ENCODE results near the gene FADS6. TPM values are rescaled to one million over a fixed set of nuclear protein-coding genes. Genes with fewer than 3 reads are reported as not detected.

FADS6 gene
- total and polyA plus RNA-seq, 7 donors: 0.01 TPM; not detected in 6

GRCh38 chr17:74860872-74861661, 32.4 kb downstream of the FADS6 start:
- intact Hi-C loops (cut with DNase I): no loop called here
- Histone ChIP-seq H3K36me3 (ENCODE audit: insufficient read depth in 1 of 2, low read depth in 1 of 2) (no peaks in the 10 kb centered on the region), H3K27ac (no peak overlapping the region), H3K9me3 (no peaks in the 10 kb centered on the region), H3K4me3 (peak overlapping the region; percentile 56), H3K27me3 (ENCODE audit: insufficient read depth in 3 of 3, low read length in 2 of 3) (peaks cover 3 to 53% (median 25%) of the 10 kb centered on the region in 3 donors), H3K4me1 (peaks cover 18% of the 10 kb centered on the region)
- TF ChIP-seq CTCF (IDR thresholded peaks at IDR 0.05): no peak
- DNase-seq (no peak), ATAC-seq (no peak)
- WGBS, 3 donors: 1 to 3% (median 2%) methylated on average over 42 to 96 of the region's 96 CpGs

GRCh38 chr17:74860229-74860871, 33.1 kb downstream of the FADS6 start:
- DNase-seq (no peak), ATAC-seq (no peak)
- peak overlapping the region; percentile 56 for H3K4me3 ChIP-seq
- no peak for TF ChIP-seq CTCF (IDR thresholded peaks at IDR 0.05)
- no peaks in the 10 kb centered on the region for H3K9me3 ChIP-seq
- H3K27ac ChIP-seq: no peak overlapping the region
- H3K4me1 ChIP-seq: peaks cover 18% of the 10 kb centered on the region
- WGBS, 3 donors: 3 to 4% (median 3%) methylated on average over 37 to 44 of the region's 44 CpGs
- peaks cover 3 to 54% (median 25%) of the 10 kb centered on the region in 3 donors for H3K27me3 ChIP-seq (ENCODE audit: insufficient read depth in 3 of 3, low read length in 2 of 3)
- no peaks in the 10 kb centered on the region for H3K36me3 ChIP-seq (ENCODE audit: insufficient read depth in 1 of 2, low read depth in 1 of 2)
- intact Hi-C loops (cut with DNase I): no loop called here

DNA sequence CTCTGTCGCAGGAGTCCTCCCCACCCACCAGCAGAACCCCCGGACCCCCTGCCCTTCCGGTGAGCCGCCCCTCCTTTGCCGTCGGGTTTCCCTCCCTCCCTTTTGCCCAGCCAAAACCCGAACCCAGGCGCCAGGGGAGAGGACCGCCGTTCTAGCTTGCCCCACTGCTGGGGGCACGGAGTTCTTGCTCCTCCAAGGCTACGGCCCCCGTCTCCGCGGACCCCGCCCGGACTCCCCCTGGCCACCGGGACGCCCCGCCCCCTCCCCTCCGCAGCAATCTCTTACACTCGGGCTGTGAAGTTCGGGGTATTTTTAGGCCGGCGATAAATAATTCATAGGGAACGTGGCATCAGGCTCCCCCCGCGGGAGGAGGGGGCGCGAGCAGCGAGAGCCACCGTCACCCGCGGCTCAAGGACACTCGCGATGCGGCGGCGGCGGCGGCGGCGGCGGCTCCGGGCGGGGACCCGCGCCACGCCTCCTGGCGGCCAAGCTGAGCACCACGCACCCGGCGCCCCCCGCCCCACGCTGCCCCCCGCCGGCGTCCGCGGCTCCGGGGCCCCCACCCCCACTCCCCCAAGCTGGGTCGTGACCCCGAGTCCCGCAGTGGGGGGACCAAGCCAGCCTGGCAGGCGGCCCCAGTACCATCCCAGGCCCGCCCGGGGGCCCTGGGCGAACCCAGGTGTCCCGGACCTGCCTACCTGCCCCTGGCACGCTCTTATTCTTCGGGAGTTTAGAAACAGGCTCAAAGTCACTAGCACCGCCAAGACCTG, 33.8 kb downstream of the FADS6 start, which contains the start of gene GRIN2C:
Gene GRIN2C, minus strand, starts transcription at position 427 of the 770 bp plus-strand sequence. CDS start 4,793 bp downstream, outside the sequence.
- no peaks in the 10 kb centered on the region for H3K9me3 ChIP-seq
- no peaks in the 10 kb centered on the region for H3K36me3 ChIP-seq (ENCODE audit: insufficient read depth in 1 of 2, low read depth in 1 of 2)
- peaks cover 18% of the 10 kb centered on the region for H3K4me1 ChIP-seq
- H3K27me3 ChIP-seq (ENCODE audit: insufficient read depth in 3 of 3, low read length in 2 of 3): peaks cover 3 to 61% (median 25%) of the 10 kb centered on the region in 3 donors
- ATAC-seq (no peak), DNase-seq (no peak)
- H3K4me3 ChIP-seq: peak within 1 kb of the TSS; percentile 56
- H3K27ac ChIP-seq: no peak within 1 kb of the TSS
- WGBS, 3 donors: 3 to 5% (median 3%) methylated on average over 28 to 71 of the region's 72 CpGs
- peak; percentile 46 for TF ChIP-seq CTCF (IDR thresholded peaks at IDR 0.05)
- intact Hi-C loops (cut with DNase I): no loop called here

DNA sequence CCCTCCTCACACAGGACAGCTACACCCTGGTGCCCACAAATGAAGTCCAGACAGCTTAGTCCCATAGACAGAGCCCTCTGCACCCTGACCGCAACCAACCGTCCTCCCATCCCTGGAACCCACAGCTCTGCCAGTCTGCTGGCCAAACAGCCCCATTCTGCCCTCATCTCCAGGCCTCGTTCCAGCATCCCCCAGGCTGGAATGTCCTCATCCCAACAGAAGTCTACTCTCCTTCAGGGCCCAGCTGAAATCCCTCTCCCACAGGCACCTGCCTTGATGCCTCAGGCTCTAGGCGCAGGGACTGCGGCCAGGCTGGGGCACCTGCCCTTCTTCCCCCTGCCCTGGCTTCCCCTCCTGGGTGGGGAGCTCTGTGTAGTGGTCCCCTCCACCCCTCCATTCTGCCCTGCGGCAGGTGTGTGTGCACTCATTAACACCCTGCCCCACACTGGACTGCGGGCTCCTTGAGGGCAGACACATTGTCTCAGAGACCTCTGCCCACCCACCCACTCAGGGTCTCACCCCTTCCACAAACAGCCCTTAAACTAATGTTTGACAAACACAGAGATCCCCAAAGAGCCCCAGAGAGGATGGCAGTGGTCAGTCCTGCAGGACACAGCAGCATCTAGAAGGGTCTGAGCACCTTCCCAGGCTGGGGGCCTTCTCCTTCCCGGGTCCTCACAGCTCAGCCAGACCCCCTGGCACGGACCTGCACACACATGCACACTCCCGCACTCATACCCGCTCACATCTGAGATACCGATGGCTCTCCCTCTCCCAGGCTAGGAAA, 34.6 kb downstream of the FADS6 start:
- peaks cover 18% of the 10 kb centered on the region for H3K4me1 ChIP-seq
- no peaks in the 10 kb centered on the region for H3K9me3 ChIP-seq
- H3K27ac ChIP-seq: no peak overlapping the region
- H3K4me3 ChIP-seq: no peak overlapping the region
- TF ChIP-seq CTCF (IDR thresholded peaks at IDR 0.05): no peak
- H3K36me3 ChIP-seq (ENCODE audit: insufficient read depth in 1 of 2, low read depth in 1 of 2): no peaks in the 10 kb centered on the region
- 51 to 62% (median 54%) methylated on average over 12 of the region's 12 CpGs for WGBS, 3 donors
- H3K27me3 ChIP-seq (ENCODE audit: insufficient read depth in 3 of 3, low read length in 2 of 3): peaks cover 3 to 69% (median 25%) of the 10 kb centered on the region in 3 donors
- DNase-seq: no peak
- intact Hi-C loops (cut with DNase I): no loop called here
- no peak for ATAC-seq
